WTC11 (cell line): Measurements from ENCODE around the gene NEDD9. TPM values are rescaled to one million over a fixed set of nuclear protein-coding genes. Genes with fewer than 3 reads are reported as not detected.

ENCODE experiments used
- ATAC-seq: fragments of 200-7000 bp; cut with Tn5 transposase; 2 replicates; pipeline ENCODE4 v1.10.0; 2021; ENCODE audit warnings: mild to moderate bottlenecking, moderate library complexity
- CTCF ChIA-PET: fragments of 300-600 bp; sonication (Branson Sonifier 250); formaldehyde crosslinking; loops from one replicate; lab custom pipeline; 2021; ENCODE audit warnings: antibody characterized with exemption; lab: Charles Lee
- POLR2A ChIA-PET: fragments of 350-600 bp; sonication (Branson Sonifier 250); formaldehyde crosslinking; loops from one replicate; lab custom pipeline; 2021; ENCODE audit warnings: antibody characterized with exemption; lab: Charles Lee
- DNase-seq: peaks from one replicate; pipeline ENCODE4 v3.0.0; 2021; ENCODE audit warnings: low spot score
- H3K27ac Mint-ChIP-seq: 2 replicates; pipeline ENCODE4 v1.8.0; 2021; ENCODE audit warnings: mixed read lengths
- H3K27me3 Mint-ChIP-seq: 2 replicates; pipeline ENCODE4 v1.8.0; 2021; ENCODE audit warnings: low read depth, mild to moderate bottlenecking, moderate library complexity, mixed read lengths
- H3K36me3 Mint-ChIP-seq: 2 replicates; pipeline ENCODE4 v1.8.0; 2021; ENCODE audit warnings: mixed read lengths
- H3K4me1 Mint-ChIP-seq: 2 replicates; pipeline ENCODE4 v1.8.0; 2022; ENCODE audit warnings: mixed read lengths
- H3K4me3 Mint-ChIP-seq: 2 replicates; pipeline ENCODE4 v1.8.0; 2021; ENCODE audit warnings: mild to moderate bottlenecking, moderate library complexity, mixed read lengths
- H3K9me3 Mint-ChIP-seq: 2 replicates; pipeline ENCODE4 v1.8.0; 2021; ENCODE audit warnings: mixed read lengths
- CREM ChIP-seq: sonication (generic); formaldehyde crosslinking; IDR thresholded peaks from 2 replicates; pipeline ENCODE4 v1.8.1; 2022; ENCODE audit warnings: mild to moderate bottlenecking, missing genetic modification reagents, moderate library complexity
- EMX1 ChIP-seq: fragments of 250-450 bp; sonication (Bioruptor Pico); IDR thresholded peaks from 2 replicates; pipeline ENCODE4 v1.8.0; 2021; ENCODE audit warnings: mild to moderate bottlenecking
- ESRRA ChIP-seq: sonication (generic); formaldehyde crosslinking; IDR thresholded peaks from 2 replicates; pipeline ENCODE4 v1.8.1; 2022; ENCODE audit warnings: mild to moderate bottlenecking, missing genetic modification reagents, borderline replicate concordance
- GTF2I ChIP-seq: fragments of 250-450 bp; sonication (Bioruptor Pico); conservative IDR thresholded peaks from 2 replicates; pipeline ENCODE4 v1.4.0; 2021; ENCODE audit warnings: mild to moderate bottlenecking
- HMGA2 ChIP-seq: fragments of 250-450 bp; sonication (Bioruptor Pico); IDR thresholded peaks from 2 replicates; pipeline ENCODE4 v1.4.0; 2021; ENCODE audit warnings: mild to moderate bottlenecking, moderate library complexity
- NR1H2 ChIP-seq: sonication (generic); formaldehyde crosslinking; IDR thresholded peaks from 2 replicates; pipeline ENCODE4 v1.9.0; 2021; ENCODE audit warnings: mild to moderate bottlenecking, moderate library complexity, missing genetic modification reagents
- NR2C2 ChIP-seq: sonication (generic); formaldehyde crosslinking; IDR thresholded peaks from 2 replicates; pipeline ENCODE4 v1.8.0; 2022; ENCODE audit warnings: mild to moderate bottlenecking, missing genetic modification reagents
- RORB ChIP-seq: fragments of 250-450 bp; sonication (Bioruptor Pico); IDR thresholded peaks from 2 replicates; pipeline ENCODE4 v1.9.0; 2021; ENCODE audit warnings: mild to moderate bottlenecking
- SMAD3 ChIP-seq: sonication (generic); formaldehyde crosslinking; IDR thresholded peaks from 2 replicates; pipeline ENCODE4 v1.8.0; 2022; ENCODE audit warnings: missing genetic modification reagents, mild to moderate bottlenecking, borderline replicate concordance
- TCF7 ChIP-seq: sonication (generic); formaldehyde crosslinking; IDR thresholded peaks from 2 replicates; pipeline ENCODE4 v1.8.0; 2022; ENCODE audit warnings: mild to moderate bottlenecking, low read depth, missing genetic modification reagents, moderate library complexity
- ZNF138 ChIP-seq: sonication (generic); formaldehyde crosslinking; conservative IDR thresholded peaks from 2 replicates; pipeline ENCODE4 v1.8.1; 2022; ENCODE audit warnings: mild to moderate bottlenecking, moderate library complexity, missing genetic modification reagents
- ZNF219 ChIP-seq: sonication (generic); formaldehyde crosslinking; IDR thresholded peaks from 2 replicates; pipeline ENCODE4 v1.8.0; 2023; ENCODE audit warnings: missing genetic modification reagents, mild to moderate bottlenecking, borderline replicate concordance
- total RNA-seq: library from RNA; stranded (reverse); gene quantifications from 3 replicates; pipeline ENCODE4 v1.2.3, GENCODE V29; 2021
- TF ChIP-seq, protein P1 (sequence below): sonication (generic); formaldehyde crosslinking; IDR thresholded peaks from 2 replicates; pipeline ENCODE4 v1.8.0; 2023; ENCODE audit warnings: missing genetic modification reagents
- TF ChIP-seq, protein P2 (sequence below): sonication (generic); formaldehyde crosslinking; IDR thresholded peaks from 2 replicates; pipeline ENCODE4 v1.8.1; 2022; ENCODE audit warnings: mild to moderate bottlenecking, moderate library complexity, missing genetic modification reagents
- TF ChIP-seq, protein P3 (sequence below): sonication (generic); formaldehyde crosslinking; IDR thresholded peaks from 2 replicates; pipeline ENCODE4 v1.8.1; 2023; ENCODE audit warnings: mild to moderate bottlenecking, missing genetic modification reagents
- TF ChIP-seq, protein P4 (sequence below): fragments of 250-450 bp; sonication (Bioruptor Pico); IDR thresholded peaks from 2 replicates; pipeline ENCODE4 v1.9.0; 2021; ENCODE audit warnings: moderate library complexity, mild to moderate bottlenecking, inconsistent platforms, borderline replicate concordance

NEDD9 gene
- total RNA-seq, 1 experiment from 2014 or later, result 9.8 TPM

DNA sequence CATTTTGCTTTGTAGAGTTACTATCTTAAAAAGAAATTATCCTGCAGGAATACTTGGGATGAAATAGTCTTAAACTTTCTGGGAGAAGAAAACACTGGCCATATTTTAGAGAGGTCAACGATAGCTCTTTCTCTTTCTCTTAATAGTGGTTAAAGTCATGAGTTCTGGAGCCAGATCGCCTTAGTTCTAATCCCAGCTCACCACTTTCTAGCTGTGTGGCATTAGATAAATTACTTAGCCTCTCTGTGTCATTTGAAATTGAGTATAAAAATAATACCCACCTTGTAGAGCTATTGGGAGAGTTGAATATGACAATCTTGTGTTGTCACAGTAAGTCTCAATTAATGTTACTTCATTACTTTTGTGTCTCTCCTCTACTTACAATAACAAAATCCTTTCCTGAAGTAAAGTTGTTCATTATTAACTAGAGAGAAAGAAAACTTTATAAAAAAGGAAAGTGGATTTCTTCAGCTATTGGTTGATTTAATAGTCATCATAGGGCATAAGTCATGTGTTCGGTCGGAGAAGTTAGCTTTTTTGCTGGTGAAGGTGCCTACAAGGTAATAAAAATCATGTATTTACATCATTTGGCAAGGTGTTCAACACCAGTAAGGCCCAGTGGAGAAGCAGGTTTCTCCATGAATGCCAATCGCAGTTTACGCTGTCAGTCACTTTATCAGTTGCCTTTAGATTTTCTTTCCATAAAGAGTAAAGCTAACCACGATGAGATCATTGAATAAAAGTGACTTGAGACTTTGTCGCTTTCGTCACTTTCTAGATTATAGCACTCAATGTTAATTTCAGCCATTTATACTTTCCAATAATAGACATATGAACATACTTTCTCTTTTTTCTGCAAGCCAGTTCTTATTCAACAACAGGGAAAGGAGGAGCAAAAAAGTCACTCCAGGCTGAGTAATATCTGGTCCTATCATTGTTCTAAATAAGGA, 2.0 kb downstream of the NEDD9 start:
- no peaks in the 10 kb centered on the region for H3K36me3 Mint-ChIP-seq
- H3K4me3 Mint-ChIP-seq, result peak overlapping the region; percentile 79
- ATAC-seq, result no peak
- H3K27me3 Mint-ChIP-seq, result no peaks in the 10 kb centered on the region
- H3K9me3 Mint-ChIP-seq, result 0 out of 2 replicates have a peak, but pooled peaks cover 3% of the 10 kb centered on the region
- H3K4me1 Mint-ChIP-seq, result peaks cover 64% of the 10 kb centered on the region
- DNase-seq, result no peak
- CTCF ChIA-PET, result interaction anchor here (1.5 to 1.9 kb wide), 3 partner anchors 11 to 266 kb away, joined by 4 to 7 read pairs (median 5); no protein-coding TSS in a partner anchor
- POLR2A ChIA-PET, result no interaction called here
- H3K27ac Mint-ChIP-seq, result peak overlapping the region; percentile 60
- TF ChIP-seq, protein P1, sequence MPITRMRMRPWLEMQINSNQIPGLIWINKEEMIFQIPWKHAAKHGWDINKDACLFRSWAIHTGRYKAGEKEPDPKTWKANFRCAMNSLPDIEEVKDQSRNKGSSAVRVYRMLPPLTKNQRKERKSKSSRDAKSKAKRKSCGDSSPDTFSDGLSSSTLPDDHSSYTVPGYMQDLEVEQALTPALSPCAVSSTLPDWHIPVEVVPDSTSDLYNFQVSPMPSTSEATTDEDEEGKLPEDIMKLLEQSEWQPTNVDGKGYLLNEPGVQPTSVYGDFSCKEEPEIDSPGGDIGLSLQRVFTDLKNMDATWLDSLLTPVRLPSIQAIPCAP (CRISPR knock-in tag), result no peak
- TF ChIP-seq SMAD3 (CRISPR knock-in tag) (no peak), ZNF138 (CRISPR knock-in tag) (no peak), EMX1 (CRISPR knock-in tag) (no peak), ESRRA (no peak), CREM (CRISPR knock-in tag) (no peak), NR2C2 (CRISPR knock-in tag) (no peak), NR1H2 (no peak), RORB (CRISPR knock-in tag) (no peak)
- TF ChIP-seq, protein P2, sequence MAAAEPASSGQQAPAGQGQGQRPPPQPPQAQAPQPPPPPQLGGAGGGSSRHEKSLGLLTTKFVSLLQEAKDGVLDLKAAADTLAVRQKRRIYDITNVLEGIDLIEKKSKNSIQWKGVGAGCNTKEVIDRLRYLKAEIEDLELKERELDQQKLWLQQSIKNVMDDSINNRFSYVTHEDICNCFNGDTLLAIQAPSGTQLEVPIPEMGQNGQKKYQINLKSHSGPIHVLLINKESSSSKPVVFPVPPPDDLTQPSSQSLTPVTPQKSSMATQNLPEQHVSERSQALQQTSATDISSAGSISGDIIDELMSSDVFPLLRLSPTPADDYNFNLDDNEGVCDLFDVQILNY (CRISPR knock-in tag), result no peak
- TF ChIP-seq, protein P3, sequence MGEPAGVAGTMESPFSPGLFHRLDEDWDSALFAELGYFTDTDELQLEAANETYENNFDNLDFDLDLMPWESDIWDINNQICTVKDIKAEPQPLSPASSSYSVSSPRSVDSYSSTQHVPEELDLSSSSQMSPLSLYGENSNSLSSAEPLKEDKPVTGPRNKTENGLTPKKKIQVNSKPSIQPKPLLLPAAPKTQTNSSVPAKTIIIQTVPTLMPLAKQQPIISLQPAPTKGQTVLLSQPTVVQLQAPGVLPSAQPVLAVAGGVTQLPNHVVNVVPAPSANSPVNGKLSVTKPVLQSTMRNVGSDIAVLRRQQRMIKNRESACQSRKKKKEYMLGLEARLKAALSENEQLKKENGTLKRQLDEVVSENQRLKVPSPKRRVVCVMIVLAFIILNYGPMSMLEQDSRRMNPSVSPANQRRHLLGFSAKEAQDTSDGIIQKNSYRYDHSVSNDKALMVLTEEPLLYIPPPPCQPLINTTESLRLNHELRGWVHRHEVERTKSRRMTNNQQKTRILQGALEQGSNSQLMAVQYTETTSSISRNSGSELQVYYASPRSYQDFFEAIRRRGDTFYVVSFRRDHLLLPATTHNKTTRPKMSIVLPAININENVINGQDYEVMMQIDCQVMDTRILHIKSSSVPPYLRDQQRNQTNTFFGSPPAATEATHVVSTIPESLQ, result no peak

DNA sequence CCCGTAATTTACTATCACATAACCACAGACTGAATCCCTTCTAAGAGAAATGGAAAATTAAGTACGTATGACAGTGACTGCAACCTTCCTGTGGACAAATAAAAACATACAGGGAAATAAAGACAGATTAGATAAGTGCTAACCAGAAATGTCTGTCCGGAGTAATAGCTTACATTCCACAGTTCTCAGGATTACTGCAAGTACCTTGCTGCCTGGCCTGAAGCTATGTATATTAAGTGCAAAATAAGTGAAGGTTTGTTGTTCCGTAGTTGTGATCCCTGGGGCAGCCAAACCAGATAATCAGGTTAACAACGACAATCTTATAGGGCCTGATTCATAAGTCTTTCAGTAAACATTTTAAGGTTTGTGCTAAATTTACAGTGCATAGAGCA, 2.8 kb downstream of the NEDD9 start:
- Mint-ChIP-seq H3K4me1 (peaks cover 69% of the 10 kb centered on the region), H3K27ac (peak overlapping the region; percentile 60), H3K4me3 (peak overlapping the region; percentile 79), H3K27me3 (no peaks in the 10 kb centered on the region), H3K9me3 (0 out of 2 replicates have a peak, but pooled peaks cover 3% of the 10 kb centered on the region), H3K36me3 (peaks cover 2% of the 10 kb centered on the region; the same call in 1 of the 2 replicates)
- ChIA-PET CTCF (interaction anchor here (1.5 to 1.9 kb wide), 3 partner anchors 12 to 267 kb away, joined by 4 to 7 read pairs (median 5); no protein-coding TSS in a partner anchor), POLR2A (no interaction called here)
- no peak for ATAC-seq
- TF ChIP-seq HMGA2 (no peak), TCF7 (CRISPR knock-in tag) (no peak), GTF2I (CRISPR knock-in tag) (no peak), ZNF219 (CRISPR knock-in tag) (no peak)
- TF ChIP-seq, protein P2 (CRISPR knock-in tag), result no peak
- TF ChIP-seq, protein P4, sequence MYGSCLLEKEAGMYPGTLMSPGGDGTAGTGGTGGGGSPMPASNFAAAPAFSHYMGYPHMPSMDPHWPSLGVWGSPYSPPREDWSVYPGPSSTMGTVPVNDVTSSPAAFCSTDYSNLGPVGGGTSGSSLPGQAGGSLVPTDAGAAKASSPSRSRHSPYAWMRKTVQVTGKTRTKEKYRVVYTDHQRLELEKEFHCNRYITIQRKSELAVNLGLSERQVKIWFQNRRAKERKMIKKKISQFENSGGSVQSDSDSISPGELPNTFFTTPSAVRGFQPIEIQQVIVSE (CRISPR knock-in tag), result no peak
- no peak for DNase-seq
